Erythroblast (primary cell): ENCODE results near the gene SLC39A13.

Experiments
- DNase-seq, 2 experiments: peaks; one replicate each; lab custom pipeline; 2025; lab: John Stamatoyannopoulos, UW
- GATA1 ChIP-seq: IDR thresholded peaks from 2 replicates; pipeline ENCODE4 v1.6.1; 2011; ENCODE audit warnings: low read depth, mild to moderate bottlenecking, control low read depth, low read length, moderate library complexity
- POLR2A ChIP-seq: IDR thresholded peaks from 2 replicates; pipeline ENCODE4 v1.6.1; 2011; ENCODE audit warnings: mild to moderate bottlenecking, low read length

SLC39A13 gene

GRCh38 chr11:47403571-47403970 lies 4.8 kb upstream of the SLC39A13 start:
- TF ChIP-seq POLR2A (no peak), GATA1 (no peak)
- DNase-seq, result no peak

- TF ChIP-seq GATA1 (no peak), POLR2A (no peak)
- no peak for DNase-seq
These were observed 1.3 kb upstream of the SLC39A13 start for GRCh38 chr11:47406896-47407745.

- no peak for DNase-seq
- TF ChIP-seq GATA1 (no peak), POLR2A (no peak)
These were observed 429 bp downstream of the SLC39A13 start for GRCh38 chr11:47408598-47409439.

GRCh38 chr11:47409440-47410369 lies 1.3 kb downstream of the SLC39A13 start:
- no peak for DNase-seq
- TF ChIP-seq POLR2A, result no peak
- no peak for TF ChIP-seq GATA1

- DNase-seq, result no peak
- TF ChIP-seq GATA1 (no peak), POLR2A (no peak)
These were observed 2.2 kb downstream of the SLC39A13 start for GRCh38 chr11:47410370-47411264.

GRCh38 chr11:47411884-47412746 lies 3.7 kb downstream of the SLC39A13 start:
- TF ChIP-seq POLR2A (no peak), GATA1 (no peak)
- peak; percentile 55 to 73 for DNase-seq

- TF ChIP-seq POLR2A, result no peak
- TF ChIP-seq GATA1, result no peak
- DNase-seq, result no peak
These were observed 5.0 kb downstream of the SLC39A13 start for GRCh38 chr11:47413351-47413750.

- DNase-seq, result no peak
These were observed 5.7 kb downstream of the SLC39A13 start for GRCh38 chr11:47413908-47414684.

GRCh38 chr11:47414685-47415070 lies 6.3 kb downstream of the SLC39A13 start:
- TF ChIP-seq GATA1 (no peak), POLR2A (no peak)
- no peak for DNase-seq

More at GRCh38 chr11:47413908-47414684, 5.7 kb downstream of the SLC39A13 start:
- TF ChIP-seq POLR2A, result no peak
- TF ChIP-seq GATA1, result no peak

GRCh38 chr11:47415091-47415854 lies 6.9 kb downstream of the SLC39A13 start:
- peak; percentile 10 for TF ChIP-seq POLR2A
- TF ChIP-seq GATA1, result no peak
- DNase-seq, result no peak
